ENCODE results near the gene TNF.

Gene TNF

GRCh38 chr6:31617010-31617409, 41.6 kb downstream of the TNF start:
- Histone ChIP-seq H3K4me1 (ENCODE audit: control insufficient read depth, insufficient read depth, low read length) (peaks cover 9% of the 10 kb centered on the region), H3K36me3 (ENCODE audit: control insufficient read depth, insufficient read depth, low read length) (no peaks in the 10 kb centered on the region), H3K27me3 (ENCODE audit: control insufficient read depth, insufficient read depth, low read length) (no peaks in the 10 kb centered on the region), H3K4me3 (ENCODE audit: low read length) (no peak overlapping the region), H3K9me3 (ENCODE audit: control insufficient read depth, low read length) (no peaks in the 10 kb centered on the region), H3K9ac (ENCODE audit: low read length) (no peak overlapping the region)

DNA sequence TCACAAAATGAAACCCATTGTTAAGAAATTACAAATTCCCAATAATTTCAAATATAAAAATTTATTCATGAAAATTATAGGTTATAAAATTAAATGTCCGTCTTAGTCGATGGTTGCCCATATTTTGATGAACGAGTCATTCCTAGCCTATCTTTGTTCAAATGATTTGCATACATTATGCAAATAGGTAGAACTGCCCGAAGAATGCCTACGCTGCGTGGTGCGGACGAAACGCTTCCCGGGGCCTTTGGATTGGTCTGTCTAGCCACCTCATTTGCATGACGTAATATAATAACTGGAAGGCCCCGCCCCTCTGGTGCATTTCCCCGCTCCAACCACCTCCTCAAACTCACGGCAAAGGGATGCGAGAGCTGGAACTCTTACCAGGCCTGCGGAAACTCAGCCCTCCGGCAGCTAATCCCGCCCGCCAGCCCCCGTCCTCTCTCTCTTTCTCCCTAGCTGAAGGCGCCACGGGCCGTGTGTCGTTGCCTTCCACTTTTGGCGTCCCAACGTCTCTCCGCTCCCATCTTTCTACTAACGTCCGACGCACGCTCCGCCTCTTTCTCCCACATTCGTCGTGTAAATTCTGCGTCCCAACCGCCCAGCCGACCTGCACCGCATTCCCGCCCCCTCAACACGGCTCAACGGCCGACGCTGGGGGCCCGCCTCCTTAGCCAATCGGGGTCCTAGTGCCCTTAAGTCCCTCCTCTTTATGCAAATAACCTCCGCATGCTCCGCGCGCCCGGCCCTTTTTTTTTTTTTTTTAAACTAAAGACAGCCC, 44.6 kb downstream of the TNF start:
- Histone ChIP-seq H3K9ac (ENCODE audit: low read length) (peak overlapping the region; percentile 77), H3K4me3 (ENCODE audit: low read length) (peak overlapping the region; percentile 67), H3K4me1 (ENCODE audit: control insufficient read depth, insufficient read depth, low read length) (peaks cover 19% of the 10 kb centered on the region), H3K27me3 (ENCODE audit: control insufficient read depth, insufficient read depth, low read length) (no peaks in the 10 kb centered on the region), H3K9me3 (ENCODE audit: control insufficient read depth, low read length) (no peaks in the 10 kb centered on the region), H3K36me3 (ENCODE audit: control insufficient read depth, insufficient read depth, low read length) (peaks cover under 1% of the 10 kb centered on the region)

GRCh38 chr6:31620586-31621319, 45.4 kb downstream of the TNF start, which contains the start of gene PRRC2A:
Gene PRRC2A, plus strand, starts transcription at chr6:31620715. Its CDS starts 2,075 bp downstream, at chr6:31622790.
- Histone ChIP-seq H3K4me1 (ENCODE audit: control insufficient read depth, insufficient read depth, low read length) (peaks cover 19% of the 10 kb centered on the region), H3K9me3 (ENCODE audit: control insufficient read depth, low read length) (no peaks in the 10 kb centered on the region), H3K27me3 (ENCODE audit: control insufficient read depth, insufficient read depth, low read length) (no peaks in the 10 kb centered on the region), H3K36me3 (ENCODE audit: control insufficient read depth, insufficient read depth, low read length) (peaks cover 8% of the 10 kb centered on the region), H3K9ac (ENCODE audit: low read length) (peak within 1 kb of the TSS; percentile 98), H3K4me3 (ENCODE audit: low read length) (peak within 1 kb of the TSS; percentile 82)

DNA sequence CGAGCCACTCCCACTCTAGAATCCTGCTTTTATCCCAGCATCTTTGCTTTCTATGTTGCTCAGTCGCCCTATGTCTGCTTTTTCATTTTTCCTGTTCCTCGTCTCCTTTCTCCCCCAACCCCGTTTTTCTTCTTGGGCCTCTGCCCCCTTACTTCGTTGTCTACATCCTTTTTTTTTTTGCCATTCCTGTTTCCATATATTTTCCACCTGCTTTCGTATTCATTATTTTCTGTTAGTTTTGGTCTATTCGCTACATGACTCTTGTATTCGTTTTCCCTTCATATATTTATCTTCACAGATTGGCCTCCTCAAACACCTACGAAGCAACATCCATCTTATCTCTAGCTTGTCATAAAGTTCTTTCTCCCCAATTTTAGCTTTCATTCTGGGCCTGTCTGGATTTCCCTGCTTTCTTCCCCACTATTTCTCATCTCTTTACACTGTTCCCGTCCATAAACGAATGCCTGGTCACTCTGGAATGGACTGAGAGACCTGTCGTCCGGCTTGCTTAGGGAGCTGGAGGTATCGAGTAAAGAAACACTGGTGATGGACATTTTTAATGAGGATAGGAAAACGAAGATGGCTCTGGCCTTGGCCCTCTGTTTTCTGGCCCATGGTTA, 46.1 kb downstream of the TNF start:
- H3K4me1 ChIP-seq (ENCODE audit: control insufficient read depth, insufficient read depth, low read length) = peaks cover 19% of the 10 kb centered on the region
- peaks cover 10% of the 10 kb centered on the region for H3K36me3 ChIP-seq (ENCODE audit: control insufficient read depth, insufficient read depth, low read length)
- H3K27me3 ChIP-seq (ENCODE audit: control insufficient read depth, insufficient read depth, low read length) = no peaks in the 10 kb centered on the region
- no peaks in the 10 kb centered on the region for H3K9me3 ChIP-seq (ENCODE audit: control insufficient read depth, low read length)
- peak overlapping the region; percentile 98 for H3K9ac ChIP-seq (ENCODE audit: low read length)
- peak overlapping the region; percentile 82 for H3K4me3 ChIP-seq (ENCODE audit: low read length)

DNA sequence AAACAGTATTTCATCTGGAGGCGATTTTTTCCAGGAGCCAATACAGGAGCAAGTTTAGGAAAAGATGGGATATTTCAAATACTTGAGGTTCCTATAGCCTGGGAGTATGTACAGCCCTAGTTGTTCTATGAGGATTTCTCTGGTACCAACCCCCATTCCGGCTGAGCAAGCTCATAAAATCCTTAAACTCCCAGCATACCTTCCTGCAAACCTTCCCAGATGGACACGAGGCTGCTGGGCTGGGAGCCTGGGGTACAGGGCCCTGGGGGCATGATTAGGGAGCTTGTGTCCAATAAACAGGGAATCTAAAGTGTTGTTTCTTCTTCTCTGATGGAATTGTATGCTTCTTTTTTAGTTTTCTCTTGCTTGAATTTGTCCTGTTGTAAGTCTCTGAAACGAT, 46.6 kb downstream of the TNF start:
- H3K4me1 ChIP-seq (ENCODE audit: control insufficient read depth, insufficient read depth, low read length) = peaks cover 19% of the 10 kb centered on the region
- peak overlapping the region; percentile 98 for H3K9ac ChIP-seq (ENCODE audit: low read length)
- no peaks in the 10 kb centered on the region for H3K27me3 ChIP-seq (ENCODE audit: control insufficient read depth, insufficient read depth, low read length)
- H3K36me3 ChIP-seq (ENCODE audit: control insufficient read depth, insufficient read depth, low read length) = peaks cover 13% of the 10 kb centered on the region
- peak overlapping the region; percentile 82 for H3K4me3 ChIP-seq (ENCODE audit: low read length)
- H3K9me3 ChIP-seq (ENCODE audit: control insufficient read depth, low read length) = no peaks in the 10 kb centered on the region

DNA sequence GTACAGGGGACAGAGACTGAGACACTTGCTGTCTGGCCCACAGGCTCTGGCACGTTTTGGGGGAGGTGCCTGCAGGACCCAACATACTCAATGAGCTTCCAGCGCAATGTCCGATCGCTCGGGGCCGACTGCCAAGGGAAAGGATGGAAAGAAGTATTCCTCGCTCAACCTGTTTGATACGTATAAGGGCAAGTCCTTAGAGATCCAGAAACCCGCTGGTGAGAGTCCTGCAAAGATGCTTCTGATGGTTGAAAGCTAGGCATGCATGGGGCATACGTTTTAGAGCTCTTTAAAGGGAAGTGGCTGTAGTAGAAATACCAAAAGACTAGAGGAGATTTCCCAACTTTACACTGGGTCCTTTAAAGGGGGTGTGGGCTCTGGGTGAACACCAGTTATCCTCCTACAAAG, 47.3 kb downstream of the TNF start:
- Histone ChIP-seq H3K9ac (ENCODE audit: low read length) (peak overlapping the region; percentile 98), H3K9me3 (ENCODE audit: control insufficient read depth, low read length) (no peaks in the 10 kb centered on the region), H3K27me3 (ENCODE audit: control insufficient read depth, insufficient read depth, low read length) (no peaks in the 10 kb centered on the region), H3K4me3 (ENCODE audit: low read length) (no peak overlapping the region), H3K36me3 (ENCODE audit: control insufficient read depth, insufficient read depth, low read length) (peaks cover 17% of the 10 kb centered on the region), H3K4me1 (ENCODE audit: control insufficient read depth, insufficient read depth, low read length) (peaks cover 19% of the 10 kb centered on the region)

DNA sequence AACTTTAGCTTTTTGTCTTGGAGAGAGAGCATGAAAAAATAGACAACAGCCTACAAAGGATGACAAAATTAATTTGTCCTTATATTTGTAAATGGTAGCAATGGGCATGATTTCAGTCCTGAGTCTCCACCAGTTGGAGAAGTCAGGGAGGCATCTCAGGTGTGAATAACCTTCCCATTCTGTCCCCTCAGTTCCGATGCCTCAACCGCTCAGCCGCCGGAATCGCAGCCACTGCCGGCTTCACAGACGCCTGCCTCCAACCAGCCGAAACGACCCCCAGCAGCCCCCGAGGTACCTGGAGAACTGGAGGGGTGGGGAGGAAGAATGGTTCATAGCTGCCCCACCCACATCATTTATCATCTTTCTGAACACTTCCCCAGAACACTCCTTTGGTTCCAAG, 48.7 kb downstream of the TNF start:
- peaks cover 19% of the 10 kb centered on the region for H3K4me1 ChIP-seq (ENCODE audit: control insufficient read depth, insufficient read depth, low read length)
- no peak overlapping the region for H3K9ac ChIP-seq (ENCODE audit: low read length)
- no peaks in the 10 kb centered on the region for H3K27me3 ChIP-seq (ENCODE audit: control insufficient read depth, insufficient read depth, low read length)
- no peak overlapping the region for H3K4me3 ChIP-seq (ENCODE audit: low read length)
- H3K9me3 ChIP-seq (ENCODE audit: control insufficient read depth, low read length) = no peaks in the 10 kb centered on the region
- H3K36me3 ChIP-seq (ENCODE audit: control insufficient read depth, insufficient read depth, low read length) = peaks cover 21% of the 10 kb centered on the region

- peaks cover 10% of the 10 kb centered on the region for H3K4me1 ChIP-seq (ENCODE audit: control insufficient read depth, insufficient read depth, low read length)
- H3K36me3 ChIP-seq (ENCODE audit: control insufficient read depth, insufficient read depth, low read length) = peaks cover 30% of the 10 kb centered on the region
- no peaks in the 10 kb centered on the region for H3K9me3 ChIP-seq (ENCODE audit: control insufficient read depth, low read length)
- no peaks in the 10 kb centered on the region for H3K27me3 ChIP-seq (ENCODE audit: control insufficient read depth, insufficient read depth, low read length)
- H3K9ac ChIP-seq (ENCODE audit: low read length) = no peak overlapping the region
- no peak overlapping the region for H3K4me3 ChIP-seq (ENCODE audit: low read length)
These were observed 51.6 kb downstream of the TNF start for GRCh38 chr6:31626952-31627351.

- no peaks in the 10 kb centered on the region for H3K27me3 ChIP-seq (ENCODE audit: control insufficient read depth, insufficient read depth, low read length)
- H3K4me3 ChIP-seq (ENCODE audit: low read length) = no peak overlapping the region
- H3K9me3 ChIP-seq (ENCODE audit: control insufficient read depth, low read length) = no peaks in the 10 kb centered on the region
- H3K36me3 ChIP-seq (ENCODE audit: control insufficient read depth, insufficient read depth, low read length) = peaks cover 33% of the 10 kb centered on the region
- peaks cover 2% of the 10 kb centered on the region for H3K4me1 ChIP-seq (ENCODE audit: control insufficient read depth, insufficient read depth, low read length)
- H3K9ac ChIP-seq (ENCODE audit: low read length) = no peak overlapping the region
These were observed 52.4 kb downstream of the TNF start for GRCh38 chr6:31627690-31628287.
